HepG2 (cell line): Measurements from ENCODE around the gene STIM1. TPM values are rescaled to one million over a fixed set of nuclear protein-coding genes. Genes with fewer than 3 reads are reported as not detected.

Experiments used
- ATF7-NPFF ChIP-seq: sonication (generic); formaldehyde crosslinking; IDR thresholded peaks from 2 replicates; pipeline ENCODE4 v1.8.1; 2023; ENCODE audit warnings: mild to moderate bottlenecking, low read depth, missing genetic modification reagents, moderate library complexity
- ATM ChIP-seq: fragments of 450-650 bp; IDR thresholded peaks from 2 replicates; pipeline ENCODE4 v1.7.1; 2017; ENCODE audit warnings: mild to moderate bottlenecking, borderline replicate concordance
- CCAR2 ChIP-seq: fragments of 200-400 bp; formaldehyde crosslinking; optimal IDR thresholded peaks from 2 replicates; pipeline ENCODE3; 2018; ENCODE audit warnings: low read depth, mild to moderate bottlenecking, low read length, moderate library complexity
- CCDC6 ChIP-seq: sonication (generic); formaldehyde crosslinking; IDR thresholded peaks from 2 replicates; pipeline ENCODE4 v1.8.1; 2022; ENCODE audit warnings: mild to moderate bottlenecking, missing genetic modification reagents, moderate library complexity
- KDM4B ChIP-seq: sonication (generic); formaldehyde crosslinking; IDR thresholded peaks from 2 replicates; pipeline ENCODE4 v1.4.0; 2020; ENCODE audit warnings: missing genetic modification reagents
- KLF11 ChIP-seq: IDR thresholded peaks from 2 replicates; pipeline ENCODE4 v1.6.1; 2016; ENCODE audit warnings: missing compliant biosample characterization
- PPARG ChIP-seq: conservative IDR thresholded peaks from 2 replicates; pipeline ENCODE4 v1.6.1; 2016; ENCODE audit warnings: missing biosample characterization, missing genetic modification reagents
- PREB ChIP-seq: sonication (generic); formaldehyde crosslinking; IDR thresholded peaks from 2 replicates; pipeline ENCODE4 v1.4.0; 2020; ENCODE audit warnings: missing genetic modification reagents
- RBM39 ChIP-seq: fragments of 200-400 bp; formaldehyde crosslinking; IDR thresholded peaks from one replicate; pipeline ENCODE4 v1.6.1; 2018; ENCODE audit warnings: antibody characterized with exemption, mild to moderate bottlenecking, low read depth, low read length; ENCODE audit not compliant: poor library complexity, severe bottlenecking
- SETDB1 ChIP-seq: sonication (generic); formaldehyde crosslinking; IDR thresholded peaks from 2 replicates; pipeline ENCODE4 v1.5.1; 2020; ENCODE audit warnings: missing genetic modification reagents, mild to moderate bottlenecking, borderline replicate concordance
- ZFP36 ChIP-seq: fragments of 150-350 bp; IDR thresholded peaks from 2 replicates; pipeline ENCODE4 v1.6.1; 2018; ENCODE audit warnings: borderline replicate concordance, low read length, low read depth; ENCODE audit not compliant: partially characterized antibody
- ZNF280D ChIP-seq: sonication (generic); formaldehyde crosslinking; IDR thresholded peaks from 2 replicates; pipeline ENCODE4 v1.5.1; 2020; ENCODE audit warnings: mild to moderate bottlenecking, missing genetic modification reagents
- ZNF460 ChIP-seq: sonication (generic); formaldehyde crosslinking; IDR thresholded peaks from 2 replicates; pipeline ENCODE4 v1.5.1; 2020; ENCODE audit warnings: missing genetic modification reagents, mild to moderate bottlenecking, borderline replicate concordance
- ZNF558 ChIP-seq: sonication (generic); formaldehyde crosslinking; IDR thresholded peaks from 2 replicates; pipeline ENCODE4 v1.9.0; 2022; ENCODE audit warnings: mild to moderate bottlenecking, missing genetic modification reagents, borderline replicate concordance
- ZNF768 ChIP-seq: sonication (generic); formaldehyde crosslinking; IDR thresholded peaks from 2 replicates; pipeline ENCODE4 v1.4.0; 2020; ENCODE audit warnings: missing genetic modification reagents
- polyA plus RNA-seq, 8 experiments: library from polyadenylated mRNA; depleted of rRNA in 3 of 8; stranded (reverse) in 7 of 8; unstranded in 1 of 8; fragments of >200 nt; fragmentation: Illumina TruSeq in 4 of 8; extraction: Trizol in 4 of 8; gene quantifications; 2 replicates each; pipeline versions ENCODE4 v1.2.1 to v1.2.3, GENCODE V29; 2011 to 2016; ENCODE audit warnings: low read depth in 4 of 8, missing spikeins in 1 of 8, mixed read lengths in 1 of 8; ENCODE audit not compliant: insufficient read depth in 1 of 8
- total RNA-seq, 5 experiments: library from RNA; depleted of rRNA; stranded (reverse); fragments of >200 nt; fragmentation: Illumina TruSeq; extraction: Trizol; gene quantifications; 2 replicates each; pipeline ENCODE4 v1.2.3, GENCODE V29; 2016; ENCODE audit warnings: low read depth in 1 of 5
- TF ChIP-seq, protein P1 (sequence below): sonication (generic); formaldehyde crosslinking; IDR thresholded peaks from 2 replicates; pipeline ENCODE4 v1.5.0; 2020; ENCODE audit warnings: mild to moderate bottlenecking, missing genetic modification reagents
- TF ChIP-seq, protein P2 (sequence below): sonication (generic); formaldehyde crosslinking; IDR thresholded peaks from 2 replicates; pipeline ENCODE4 v1.8.1; 2023; ENCODE audit warnings: mild to moderate bottlenecking, missing genetic modification reagents
- TF ChIP-seq, protein P3 (sequence below): sonication (generic); formaldehyde crosslinking; IDR thresholded peaks from 2 replicates; pipeline ENCODE4 v1.4.0; 2020; ENCODE audit warnings: missing genetic modification reagents

STIM1 gene
- total and polyA plus RNA-seq, 2 of the 13 experiments (the other 11 are each of a cell fraction or from before 2014, with no cell fraction given): 19.2 to 28.5 TPM

DNA sequence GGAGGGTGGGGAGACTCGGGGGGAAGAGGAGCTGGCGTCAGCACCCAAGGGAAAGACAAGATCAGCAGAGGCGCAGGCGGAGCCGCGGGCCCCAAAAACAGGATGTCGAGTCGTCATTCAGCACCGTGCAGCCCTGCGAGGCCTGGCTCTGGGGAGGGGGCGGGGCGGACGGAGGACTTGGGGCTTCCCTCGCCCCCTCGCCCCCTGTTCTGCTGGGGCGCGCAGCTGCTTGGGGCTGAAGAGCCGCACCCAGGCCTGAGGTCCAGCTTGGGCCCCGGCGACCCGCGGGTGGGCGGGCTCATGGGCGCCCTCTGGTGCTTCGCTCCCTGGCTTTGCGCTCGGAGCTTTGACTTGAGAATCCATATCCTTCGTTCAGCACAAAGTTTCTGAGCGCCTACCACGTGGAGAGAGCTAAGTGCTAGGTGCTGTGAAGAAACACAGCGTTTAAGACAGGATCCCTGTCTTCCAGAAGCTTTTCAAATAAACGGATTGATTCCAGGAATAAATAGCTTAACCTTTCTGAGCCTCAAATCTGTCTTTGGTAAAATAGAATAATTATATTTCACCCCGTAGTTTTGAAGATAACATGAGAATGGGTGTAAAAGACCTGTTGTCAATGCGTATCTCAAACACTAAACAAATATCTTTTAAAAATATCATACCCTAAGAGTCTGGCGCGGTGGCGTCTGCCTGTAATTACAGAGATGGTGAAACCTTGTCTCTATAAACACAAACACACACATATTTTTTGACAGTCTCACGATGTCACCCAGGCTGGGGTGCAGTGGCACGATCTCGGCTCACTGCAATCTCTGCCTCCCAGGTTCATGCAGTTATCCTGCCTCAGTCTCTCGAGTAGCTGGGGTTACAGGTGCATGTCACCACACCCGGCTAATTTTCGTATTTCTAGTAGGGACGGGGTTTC is 13.8 kb upstream of the STIM1 start (continued):
- TF ChIP-seq RBM39 (peak; percentile 40), CCDC6 (CRISPR knock-in tag) (0 out of 2 replicates have a peak, but pooled peaks have one; percentile 42), ATF7-NPFF (CRISPR knock-in tag) (no peak), SETDB1 (CRISPR knock-in tag) (no peak), PPARG (CRISPR knock-in tag) (peak; percentile 28; the same call in 1 of the 2 replicates), KLF11 (no peak), ZNF280D (CRISPR knock-in tag) (peak; percentile 76; the same call in 1 of the 2 replicates), ZNF558 (CRISPR knock-in tag) (peak; percentile 100; the same call in 1 of the 2 replicates), ZNF460 (no peak; the same call in 1 of the 2 replicates), ZNF768 (peak; percentile 54; the same call in 1 of the 2 replicates), CCAR2 (no peak), ZFP36 (no peak), PREB (CRISPR knock-in tag) (no peak), KDM4B (CRISPR knock-in tag) (no peak), ATM (no peak)
- TF ChIP-seq, protein P1, sequence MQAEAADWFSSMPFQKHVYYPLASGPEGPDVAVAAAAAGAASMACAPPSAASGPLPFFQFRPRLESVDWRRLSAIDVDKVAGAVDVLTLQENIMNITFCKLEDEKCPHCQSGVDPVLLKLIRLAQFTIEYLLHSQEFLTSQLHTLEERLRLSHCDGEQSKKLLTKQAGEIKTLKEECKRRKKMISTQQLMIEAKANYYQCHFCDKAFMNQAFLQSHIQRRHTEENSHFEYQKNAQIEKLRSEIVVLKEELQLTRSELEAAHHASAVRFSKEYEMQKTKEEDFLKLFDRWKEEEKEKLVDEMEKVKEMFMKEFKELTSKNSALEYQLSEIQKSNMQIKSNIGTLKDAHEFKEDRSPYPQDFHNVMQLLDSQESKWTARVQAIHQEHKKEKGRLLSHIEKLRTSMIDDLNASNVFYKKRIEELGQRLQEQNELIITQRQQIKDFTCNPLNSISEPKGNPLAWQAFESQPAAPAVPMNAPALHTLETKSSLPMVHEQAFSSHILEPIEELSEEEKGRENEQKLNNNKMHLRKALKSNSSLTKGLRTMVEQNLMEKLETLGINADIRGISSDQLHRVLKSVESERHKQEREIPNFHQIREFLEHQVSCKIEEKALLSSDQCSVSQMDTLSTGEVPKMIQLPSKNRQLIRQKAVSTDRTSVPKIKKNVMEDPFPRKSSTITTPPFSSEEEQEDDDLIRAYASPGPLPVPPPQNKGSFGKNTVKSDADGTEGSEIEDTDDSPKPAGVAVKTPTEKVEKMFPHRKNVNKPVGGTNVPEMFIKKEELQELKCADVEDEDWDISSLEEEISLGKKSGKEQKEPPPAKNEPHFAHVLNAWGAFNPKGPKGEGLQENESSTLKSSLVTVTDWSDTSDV (CRISPR knock-in tag): no peak
- TF ChIP-seq, protein P2, sequence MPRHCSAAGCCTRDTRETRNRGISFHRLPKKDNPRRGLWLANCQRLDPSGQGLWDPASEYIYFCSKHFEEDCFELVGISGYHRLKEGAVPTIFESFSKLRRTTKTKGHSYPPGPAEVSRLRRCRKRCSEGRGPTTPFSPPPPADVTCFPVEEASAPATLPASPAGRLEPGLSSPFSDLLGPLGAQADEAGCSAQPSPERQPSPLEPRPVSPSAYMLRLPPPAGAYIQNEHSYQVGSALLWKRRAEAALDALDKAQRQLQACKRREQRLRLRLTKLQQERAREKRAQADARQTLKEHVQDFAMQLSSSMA: no peak
- TF ChIP-seq, protein P3, sequence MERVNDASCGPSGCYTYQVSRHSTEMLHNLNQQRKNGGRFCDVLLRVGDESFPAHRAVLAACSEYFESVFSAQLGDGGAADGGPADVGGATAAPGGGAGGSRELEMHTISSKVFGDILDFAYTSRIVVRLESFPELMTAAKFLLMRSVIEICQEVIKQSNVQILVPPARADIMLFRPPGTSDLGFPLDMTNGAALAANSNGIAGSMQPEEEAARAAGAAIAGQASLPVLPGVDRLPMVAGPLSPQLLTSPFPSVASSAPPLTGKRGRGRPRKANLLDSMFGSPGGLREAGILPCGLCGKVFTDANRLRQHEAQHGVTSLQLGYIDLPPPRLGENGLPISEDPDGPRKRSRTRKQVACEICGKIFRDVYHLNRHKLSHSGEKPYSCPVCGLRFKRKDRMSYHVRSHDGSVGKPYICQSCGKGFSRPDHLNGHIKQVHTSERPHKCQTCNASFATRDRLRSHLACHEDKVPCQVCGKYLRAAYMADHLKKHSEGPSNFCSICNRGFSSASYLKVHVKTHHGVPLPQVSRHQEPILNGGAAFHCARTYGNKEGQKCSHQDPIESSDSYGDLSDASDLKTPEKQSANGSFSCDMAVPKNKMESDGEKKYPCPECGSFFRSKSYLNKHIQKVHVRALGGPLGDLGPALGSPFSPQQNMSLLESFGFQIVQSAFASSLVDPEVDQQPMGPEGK (CRISPR knock-in tag): peak; percentile 55; the same call in 1 of the 2 replicates
